SK-N-SH treated with all-trans-retinoic acid at 6 μM for 48 hours (cell line): ENCODE results near the gene TNS1.
"Not testable (repeated sequence)": the region's sequence is repeated elsewhere in the genome, so short reads cannot be mapped to it uniquely, and the experiment has no call there.

Experiments used
- ATAC-seq: fragments of 200-7000 bp; cut with Tn5 transposase; 3 replicates; pipeline ENCODE4 v1.9.1; 2020; ENCODE audit warnings: mild to moderate bottlenecking, moderate library complexity
- ARNTL ChIP-seq: fragments of 450-650 bp; formaldehyde crosslinking; IDR thresholded peaks from 2 replicates; pipeline ENCODE4 v1.5.0; 2020; ENCODE audit warnings: low read depth, mild to moderate bottlenecking, moderate library complexity, borderline replicate concordance
- BACH2 ChIP-seq: fragments of 250-450 bp; sonication (Bioruptor Pico); IDR thresholded peaks from 2 replicates; pipeline ENCODE4 v1.9.0; 2021; ENCODE audit warnings: mild to moderate bottlenecking, borderline replicate concordance
- CREB5 ChIP-seq: fragments of 250-450 bp; sonication (Bioruptor Pico); IDR thresholded peaks from 2 replicates; pipeline ENCODE4 v1.5.1; 2020; ENCODE audit warnings: low read depth, mild to moderate bottlenecking, moderate library complexity
- CSDC2 ChIP-seq: fragments of 250-450 bp; sonication (Bioruptor Pico); IDR thresholded peaks from 2 replicates; pipeline ENCODE4 v1.5.0; 2020; ENCODE audit warnings: mild to moderate bottlenecking, moderate library complexity
- CSRNP3 ChIP-seq: fragments of 250-450 bp; sonication (Bioruptor Pico); IDR thresholded peaks from 2 replicates; pipeline ENCODE4 v1.5.1; 2021; ENCODE audit warnings: mild to moderate bottlenecking, moderate library complexity
- GLIS3 ChIP-seq: fragments of 250-450 bp; sonication (Bioruptor Pico); IDR thresholded peaks from 2 replicates; pipeline ENCODE4 v1.5.0; 2020; ENCODE audit warnings: mild to moderate bottlenecking, moderate library complexity
- ISL1 ChIP-seq: fragments of 250-450 bp; sonication (Bioruptor Pico); IDR thresholded peaks from 2 replicates; pipeline ENCODE4 v2.1.2; 2022; ENCODE audit warnings: mild to moderate bottlenecking, moderate library complexity
- OSR1 ChIP-seq: fragments of 250-450 bp; sonication (Bioruptor Pico); IDR thresholded peaks from 2 replicates; pipeline ENCODE4 v1.8.0; 2022; ENCODE audit warnings: moderate library complexity, mild to moderate bottlenecking, inconsistent platforms
- PATZ1 ChIP-seq: fragments of 250-450 bp; sonication (Bioruptor Pico); IDR thresholded peaks from 2 replicates; pipeline ENCODE4 v1.8.0; 2020; ENCODE audit warnings: mild to moderate bottlenecking, moderate library complexity, borderline replicate concordance
- POU6F1 ChIP-seq: fragments of 250-450 bp; sonication (Bioruptor Pico); IDR thresholded peaks from 2 replicates; pipeline ENCODE4 v1.8.0; 2021; ENCODE audit warnings: low read depth, mild to moderate bottlenecking, moderate library complexity, borderline replicate concordance
- PPARA ChIP-seq: fragments of 250-450 bp; sonication (Bioruptor Pico); IDR thresholded peaks from 2 replicates; pipeline ENCODE4 v1.5.0; 2020; ENCODE audit warnings: mild to moderate bottlenecking, borderline replicate concordance
- RARB ChIP-seq: fragments of 250-450 bp; sonication (Bioruptor Pico); IDR thresholded peaks from 2 replicates; pipeline ENCODE4 v1.8.0; 2021; ENCODE audit warnings: mild to moderate bottlenecking, moderate library complexity
- TCF4 ChIP-seq: fragments of 250-450 bp; sonication (Bioruptor Pico); IDR thresholded peaks from 2 replicates; pipeline ENCODE4 v1.8.0; 2021; ENCODE audit warnings: mild to moderate bottlenecking, moderate library complexity, borderline replicate concordance
- TSHZ2 ChIP-seq: fragments of 250-450 bp; sonication (Bioruptor Pico); IDR thresholded peaks from 2 replicates; pipeline ENCODE4 v1.5.0; 2020; ENCODE audit warnings: mild to moderate bottlenecking, moderate library complexity
- ZC3H10 ChIP-seq: fragments of 250-450 bp; sonication (Bioruptor Pico); IDR thresholded peaks from 2 replicates; pipeline ENCODE4 v1.5.1; 2021; ENCODE audit warnings: mild to moderate bottlenecking, moderate library complexity
- ZFP3 ChIP-seq: fragments of 250-450 bp; sonication (Bioruptor Pico); IDR thresholded peaks from 2 replicates; pipeline ENCODE4 v1.5.0; 2020; ENCODE audit warnings: mild to moderate bottlenecking, moderate library complexity
- ZFP30 ChIP-seq: fragments of 450-650 bp; formaldehyde crosslinking; IDR thresholded peaks from 2 replicates; pipeline ENCODE4 v1.5.0; 2022; ENCODE audit warnings: mild to moderate bottlenecking, moderate library complexity
- ZNF565 ChIP-seq: fragments of 450-650 bp; formaldehyde crosslinking; conservative IDR thresholded peaks from 2 replicates; pipeline ENCODE4 v1.5.0; 2020; ENCODE audit warnings: low read depth, mild to moderate bottlenecking, moderate library complexity
- ZNF70 ChIP-seq: fragments of 450-650 bp; formaldehyde crosslinking; IDR thresholded peaks from 2 replicates; pipeline ENCODE4 v1.5.0; 2020; ENCODE audit warnings: mild to moderate bottlenecking, moderate library complexity
- ZNF8 ChIP-seq: fragments of 450-650 bp; formaldehyde crosslinking; IDR thresholded peaks from 2 replicates; pipeline ENCODE4 v1.5.0; 2020; ENCODE audit warnings: mild to moderate bottlenecking, moderate library complexity

The TNS1 gene

GRCh38 chr2:218046238-218046637 lies 43.4 kb upstream of the TNS1 start:
- ATAC-seq = no peak
- TF ChIP-seq ZC3H10 (CRISPR knock-in tag) (no peak), ZNF565 (no peak), OSR1 (no peak), PPARA (no peak), CREB5 (CRISPR knock-in tag) (no peak), CSRNP3 (no peak)
- TF ChIP-seq, all 23 proteins: peak for 0

- peak; percentile 58; the same call in 1 of the 2 replicates for TF ChIP-seq ZNF8
- not testable (repeated sequence) for ATAC-seq
Observed at GRCh38 chr2:218044599-218044998, 41.8 kb upstream of the TNS1 start.

- no peak for ATAC-seq
- no peak for TF ChIP-seq PATZ1 (CRISPR knock-in tag)
- no peak for TF ChIP-seq CREB5 (CRISPR knock-in tag)
- TF ChIP-seq POU6F1 (CRISPR knock-in tag) = no peak
- no peak for TF ChIP-seq ARNTL (CRISPR knock-in tag)
- TF ChIP-seq ZFP3 (CRISPR knock-in tag) = no peak
- no peak for TF ChIP-seq TSHZ2 (CRISPR knock-in tag)
- no peak for TF ChIP-seq RARB
- no peak for TF ChIP-seq ZC3H10 (CRISPR knock-in tag)
- TF ChIP-seq ZFP30 (CRISPR knock-in tag) = no peak
- no peak for TF ChIP-seq PPARA
Observed at GRCh38 chr2:218043701-218044109, 40.9 kb upstream of the TNS1 start.

- no peak for ATAC-seq
- TF ChIP-seq PATZ1 (CRISPR knock-in tag) = no peak
- TF ChIP-seq ZNF565 = no peak
- TF ChIP-seq OSR1 = no peak
- no peak for TF ChIP-seq GLIS3
- no peak for TF ChIP-seq ZFP30 (CRISPR knock-in tag)
- no peak for TF ChIP-seq ISL1 (CRISPR knock-in tag)
- TF ChIP-seq ZC3H10 (CRISPR knock-in tag) = no peak
- no peak for TF ChIP-seq POU6F1 (CRISPR knock-in tag)
- no peak for TF ChIP-seq BACH2 (CRISPR knock-in tag)
- no peak for TF ChIP-seq RARB
- no peak for TF ChIP-seq ARNTL (CRISPR knock-in tag)
- TF ChIP-seq CREB5 (CRISPR knock-in tag) = no peak
- TF ChIP-seq CSDC2 (CRISPR knock-in tag) = no peak
- TF ChIP-seq PPARA = no peak
- TF ChIP-seq ZNF70 = no peak
- TF ChIP-seq TCF4 (CRISPR knock-in tag) = no peak
Observed at GRCh38 chr2:218043100-218043499, 40.3 kb upstream of the TNS1 start.
